ENCODE data around the gene ZMIZ1. TPM values are rescaled to one million over a fixed set of nuclear protein-coding genes. Genes with fewer than 3 reads are reported as not detected.
A peak's percentile ranks its signal among the peaks of the same experiment; 100 is the strongest.
"Not testable (repeated sequence)": the region's sequence is repeated elsewhere in the genome, so short reads cannot be mapped to it uniquely, and the experiment has no call there.

The ZMIZ1 gene
- polyA plus RNA-seq, 3 donors from 2014 or later = 1.2 to 9.5 (median 1.8) TPM

GRCh38 chr10:79267499-79267898, 198.7 kb downstream of the ZMIZ1 start:
- H3K4me3 Mint-ChIP-seq = peak overlapping the region; percentile 58 to 74 (median 64)
- peak overlapping the region; percentile 84 to 94 (median 91) for H3K27ac Mint-ChIP-seq

DNA sequence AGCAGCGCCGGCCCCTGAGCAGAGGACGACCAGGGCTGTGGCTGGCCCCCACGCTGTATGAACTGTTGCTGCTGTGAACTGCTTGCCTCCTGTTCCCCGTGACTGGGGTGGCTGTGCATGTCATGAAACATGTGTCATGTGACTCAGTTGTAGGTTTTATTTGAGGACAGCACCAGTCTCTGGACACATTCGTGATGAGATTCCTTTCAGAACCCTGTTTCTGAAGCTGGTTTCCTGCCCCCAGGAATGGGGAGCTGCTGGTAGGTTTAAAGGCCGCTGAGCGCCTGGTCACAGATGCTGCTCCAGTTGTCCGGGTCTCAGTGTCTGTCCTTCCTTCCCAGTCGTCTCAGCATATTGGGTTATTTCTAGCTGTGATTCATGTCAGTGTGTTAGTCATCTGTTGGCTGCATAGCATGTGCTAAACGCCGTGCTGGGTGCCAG, 199.4 kb downstream of the ZMIZ1 start:
- Mint-ChIP-seq H3K4me1 (peaks cover 84 to 91% of the 10 kb centered on the region in 2 donors), H3K27me3 (ENCODE audit: low read depth in 3 of 3) (peaks cover 0 to 11% (median 4%) of the 10 kb centered on the region in 3 donors), H3K9me3 (no peaks in the 10 kb centered on the region), H3K36me3 (peaks cover 0 to 3% (median 0%) of the 10 kb centered on the region in 3 donors), H3K4me3 (peak overlapping the region in 1 of 5 donors; percentile 25), H3K27ac (peak overlapping the region; percentile 64 to 89 (median 80))
- no peak for DNase-seq

More at GRCh38 chr10:79267499-79267898, 198.7 kb downstream of the ZMIZ1 start:
- peaks cover 0 to 3% (median 0%) of the 10 kb centered on the region in 3 donors for H3K36me3 Mint-ChIP-seq
- no peaks in the 10 kb centered on the region for H3K9me3 Mint-ChIP-seq
- peaks cover 87 to 95% of the 10 kb centered on the region in 2 donors for H3K4me1 Mint-ChIP-seq
- no peak for DNase-seq
- H3K27me3 Mint-ChIP-seq (ENCODE audit: low read depth in 3 of 3) = peaks cover 0 to 8% (median 4%) of the 10 kb centered on the region in 3 donors

DNA sequence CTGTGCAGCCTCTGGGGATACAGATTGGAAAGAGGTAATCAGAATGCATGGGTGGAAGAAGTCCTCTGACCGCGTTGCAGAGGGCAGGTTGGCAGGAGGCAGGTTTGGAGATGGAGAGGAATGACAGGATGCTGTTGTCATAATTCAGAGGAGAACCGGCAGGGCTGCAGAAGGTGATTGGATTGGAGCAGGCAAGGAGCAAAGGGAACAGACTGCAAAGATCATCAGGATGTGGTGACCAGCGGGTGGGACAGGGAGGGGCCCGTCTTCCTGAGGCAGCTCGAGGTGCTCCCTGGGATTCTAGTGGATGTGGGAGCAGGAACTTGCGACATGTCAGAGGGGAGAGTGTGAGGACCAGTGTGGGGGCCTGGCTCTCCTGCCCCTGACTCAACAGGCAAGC, 200.0 kb downstream of the ZMIZ1 start:
- H3K4me1 Mint-ChIP-seq = peaks cover 78 to 87% of the 10 kb centered on the region in 2 donors
- H3K36me3 Mint-ChIP-seq = peaks cover 0 to 3% (median 0%) of the 10 kb centered on the region in 3 donors
- H3K4me3 Mint-ChIP-seq = peak overlapping the region in 1 of 5 donors; percentile 34
- H3K27me3 Mint-ChIP-seq (ENCODE audit: low read depth in 3 of 3) = peaks cover 0 to 11% (median 4%) of the 10 kb centered on the region in 3 donors
- no peak for DNase-seq
- no peaks in the 10 kb centered on the region for H3K9me3 Mint-ChIP-seq
- H3K27ac Mint-ChIP-seq = peak overlapping the region; percentile 64 to 89 (median 76)

GRCh38 chr10:79269443-79269842, 200.7 kb downstream of the ZMIZ1 start:
- Mint-ChIP-seq H3K4me1 (peaks cover 73 to 85% of the 10 kb centered on the region in 2 donors), H3K9me3 (no peaks in the 10 kb centered on the region), H3K27me3 (ENCODE audit: low read depth in 3 of 3) (peaks cover 0 to 14% (median 4%) of the 10 kb centered on the region in 3 donors), H3K36me3 (peaks cover 0 to 3% (median 0%) of the 10 kb centered on the region in 3 donors), H3K4me3 (peak overlapping the region in 2 of 5 donors; percentile 26 to 29), H3K27ac (peak overlapping the region in 5 of 6 donors; percentile 33 to 80 (median 55))
- DNase-seq = no peak

GRCh38 chr10:79269969-79270368, 201.2 kb downstream of the ZMIZ1 start:
- Mint-ChIP-seq H3K9me3 (no peaks in the 10 kb centered on the region), H3K27me3 (ENCODE audit: low read depth in 3 of 3) (peaks cover 0 to 14% (median 4%) of the 10 kb centered on the region in 3 donors), H3K4me3 (peak overlapping the region in 1 of 5 donors; percentile 29), H3K27ac (peak overlapping the region in 4 of 6 donors; percentile 18 to 80 (median 50)), H3K4me1 (peaks cover 70 to 82% of the 10 kb centered on the region in 2 donors), H3K36me3 (peaks cover 0 to 3% (median 0%) of the 10 kb centered on the region in 3 donors)
- DNase-seq = no peak

- H3K27ac Mint-ChIP-seq = peak overlapping the region in 1 of 6 donors; percentile 18
- H3K27me3 Mint-ChIP-seq (ENCODE audit: low read depth in 3 of 3) = peaks cover 0 to 14% (median 4%) of the 10 kb centered on the region in 3 donors
- H3K4me1 Mint-ChIP-seq = peaks cover 66 to 76% of the 10 kb centered on the region in 2 donors
- peaks cover 0 to 3% (median 0%) of the 10 kb centered on the region in 3 donors for H3K36me3 Mint-ChIP-seq
- no peak overlapping the region for H3K4me3 Mint-ChIP-seq
- no peak for DNase-seq
- H3K9me3 Mint-ChIP-seq = no peaks in the 10 kb centered on the region
Observed at GRCh38 chr10:79270466-79271246, 201.9 kb downstream of the ZMIZ1 start.

GRCh38 chr10:79272353-79272752, 203.6 kb downstream of the ZMIZ1 start:
- peak in 2 of 3 donors; percentile 46 for DNase-seq
- peaks cover 0 to 3% (median 0%) of the 10 kb centered on the region in 3 donors for H3K36me3 Mint-ChIP-seq
- peak overlapping the region in 3 of 6 donors; percentile 34 to 88 (median 82) for H3K27ac Mint-ChIP-seq
- no peaks in the 10 kb centered on the region for H3K9me3 Mint-ChIP-seq
- peaks cover 49 to 59% of the 10 kb centered on the region in 2 donors for H3K4me1 Mint-ChIP-seq
- peak overlapping the region; percentile 22 to 49 (median 46) for H3K4me3 Mint-ChIP-seq
- peaks cover 0 to 17% (median 0%) of the 10 kb centered on the region in 3 donors for H3K27me3 Mint-ChIP-seq (ENCODE audit: low read depth in 3 of 3)

- H3K36me3 Mint-ChIP-seq = peaks cover 0 to 4% (median under 1%) of the 10 kb centered on the region in 3 donors
- H3K4me1 Mint-ChIP-seq = peaks cover 36 to 46% of the 10 kb centered on the region in 2 donors
- peaks cover 0 to 17% (median 0%) of the 10 kb centered on the region in 3 donors for H3K27me3 Mint-ChIP-seq (ENCODE audit: low read depth in 3 of 3)
- H3K27ac Mint-ChIP-seq = peak overlapping the region in 1 of 6 donors; percentile 59
- no peak for DNase-seq
- no peaks in the 10 kb centered on the region for H3K9me3 Mint-ChIP-seq
- no peak overlapping the region for H3K4me3 Mint-ChIP-seq
Observed at GRCh38 chr10:79273604-79274003, 204.8 kb downstream of the ZMIZ1 start.

DNA sequence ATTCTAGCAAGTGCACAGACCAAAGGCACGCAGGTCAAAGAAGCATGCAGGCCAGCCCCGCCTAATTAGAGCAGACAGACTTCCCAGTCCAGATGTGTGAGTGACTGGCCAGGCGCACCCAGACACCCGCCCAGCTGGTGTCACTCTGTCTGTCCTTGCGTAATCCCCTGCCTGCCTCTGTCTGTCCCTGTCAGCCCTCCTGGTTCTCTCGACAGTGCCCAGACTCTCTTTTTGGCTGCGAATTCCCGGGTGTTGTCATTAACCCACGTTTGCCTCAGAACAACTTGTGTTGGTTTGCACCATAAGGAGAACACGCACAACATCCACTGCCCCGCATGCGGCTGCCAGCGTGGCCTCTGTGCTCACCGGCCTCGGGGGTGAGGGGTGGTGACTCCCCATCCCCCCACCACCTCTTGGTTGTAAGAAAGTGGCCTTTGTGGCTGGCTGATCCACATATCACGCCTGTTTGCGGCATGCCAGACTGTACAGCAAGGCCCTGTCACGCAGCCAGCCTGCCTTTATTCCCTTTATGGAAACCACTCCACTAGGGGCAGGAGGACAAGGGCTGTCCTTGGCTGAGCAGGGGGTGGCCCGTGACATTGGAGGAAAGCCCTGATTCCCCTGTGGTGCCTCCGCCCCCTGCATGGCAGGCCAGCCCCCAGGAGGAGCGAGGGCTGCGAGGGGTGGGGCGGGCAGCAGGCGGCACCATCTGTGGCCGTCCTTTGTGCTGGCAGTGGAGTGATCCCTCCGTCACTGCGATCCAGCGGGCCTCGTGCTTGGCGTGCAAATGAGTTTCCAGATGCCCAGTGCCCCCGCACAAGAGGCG, 205.7 kb downstream of the ZMIZ1 start:
- H3K9me3 Mint-ChIP-seq = no peaks in the 10 kb centered on the region
- H3K4me3 Mint-ChIP-seq = no peak overlapping the region
- peaks cover 0 to 17% (median 0%) of the 10 kb centered on the region in 3 donors for H3K27me3 Mint-ChIP-seq (ENCODE audit: low read depth in 3 of 3)
- H3K4me1 Mint-ChIP-seq = peaks cover 27 to 38% of the 10 kb centered on the region in 2 donors
- peak overlapping the region in 1 of 6 donors; percentile 63 for H3K27ac Mint-ChIP-seq
- DNase-seq = no peak
- peaks cover 0 to 4% (median 0%) of the 10 kb centered on the region in 3 donors for H3K36me3 Mint-ChIP-seq

- H3K4me3 Mint-ChIP-seq = no peak overlapping the region
- H3K9me3 Mint-ChIP-seq = no peaks in the 10 kb centered on the region
- peaks cover 21 to 32% of the 10 kb centered on the region in 2 donors for H3K4me1 Mint-ChIP-seq
- no peak overlapping the region for H3K27ac Mint-ChIP-seq
- peaks cover 0 to 4% (median 0%) of the 10 kb centered on the region in 3 donors for H3K36me3 Mint-ChIP-seq
- DNase-seq = no peak
- H3K27me3 Mint-ChIP-seq (ENCODE audit: low read depth in 3 of 3) = peaks cover 0 to 17% (median 0%) of the 10 kb centered on the region in 3 donors
Observed at GRCh38 chr10:79275105-79275430, 206.3 kb downstream of the ZMIZ1 start.

DNA sequence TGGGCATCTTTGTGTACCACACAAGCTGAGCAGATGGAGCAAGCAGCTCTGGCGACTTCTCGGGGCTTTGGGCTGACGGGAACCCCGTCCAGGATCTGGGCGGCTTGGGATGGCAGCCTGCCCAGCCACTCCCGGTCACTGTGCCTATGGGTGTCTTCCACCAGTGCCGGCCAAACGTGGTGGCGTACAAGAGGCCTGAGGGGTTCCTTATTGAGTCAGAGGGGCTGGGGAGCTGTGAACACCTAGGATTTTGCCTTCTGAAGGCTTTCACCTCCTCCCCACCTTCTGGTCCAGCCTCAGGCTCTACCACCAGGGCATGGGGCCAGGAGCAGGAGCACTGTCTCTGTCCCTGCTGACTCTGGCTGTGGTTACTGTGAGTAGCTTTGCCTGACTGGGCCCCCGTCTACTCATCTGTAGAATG, 206.7 kb downstream of the ZMIZ1 start:
- no peak for DNase-seq
- H3K36me3 Mint-ChIP-seq = peaks cover 0 to 5% (median 0%) of the 10 kb centered on the region in 3 donors
- H3K4me1 Mint-ChIP-seq = peaks cover 18 to 28% of the 10 kb centered on the region in 2 donors
- H3K4me3 Mint-ChIP-seq = no peak overlapping the region
- peak overlapping the region in 1 of 6 donors; percentile 45 for H3K27ac Mint-ChIP-seq
- H3K27me3 Mint-ChIP-seq (ENCODE audit: low read depth in 3 of 3) = peaks cover 0 to 14% (median 0%) of the 10 kb centered on the region in 3 donors
- H3K9me3 Mint-ChIP-seq = no peaks in the 10 kb centered on the region

DNA sequence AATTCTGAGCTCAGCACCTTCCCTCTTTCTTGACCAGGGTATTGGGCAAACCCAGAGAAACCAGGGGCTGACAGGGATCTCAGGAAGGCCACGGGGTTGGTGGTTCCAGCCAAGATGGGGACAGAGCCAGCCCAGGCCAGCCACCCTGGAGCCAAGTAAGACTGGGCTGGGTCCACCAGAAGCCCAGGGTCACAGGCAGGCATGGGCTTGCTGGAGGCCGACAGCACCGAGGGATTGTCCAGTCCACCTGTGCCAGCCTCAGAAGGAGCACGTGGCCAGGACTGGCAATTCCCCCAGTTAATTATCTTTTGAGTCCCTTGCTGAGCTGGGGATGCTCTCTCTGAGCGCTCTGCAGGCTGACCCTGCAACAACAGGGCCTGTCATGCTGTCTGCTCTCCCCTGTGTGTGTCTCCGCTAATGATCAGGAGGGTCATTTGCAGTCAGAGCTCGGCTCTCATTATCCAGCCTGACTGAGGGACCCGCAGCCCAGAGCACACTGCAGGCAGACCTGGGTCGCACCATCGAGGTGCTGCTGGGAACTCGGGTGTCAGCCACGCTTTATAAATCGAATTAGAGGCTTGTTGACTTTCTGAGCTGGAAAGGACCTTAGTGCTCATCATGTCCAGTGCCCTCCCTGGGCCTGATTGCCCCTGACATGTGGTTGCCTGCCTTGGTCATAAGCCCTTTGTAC, 209.0 kb downstream of the ZMIZ1 start:
- H3K36me3 Mint-ChIP-seq = peaks cover 5 to 13% (median 6%) of the 10 kb centered on the region in 3 donors
- DNase-seq = no peak
- peak overlapping the region in 1 of 6 donors; percentile 72 for H3K27ac Mint-ChIP-seq
- no peaks in the 10 kb centered on the region for H3K9me3 Mint-ChIP-seq
- H3K27me3 Mint-ChIP-seq (ENCODE audit: low read depth in 3 of 3) = peaks cover 0 to 8% (median 0%) of the 10 kb centered on the region in 3 donors
- H3K4me1 Mint-ChIP-seq = peaks cover 4 to 7% of the 10 kb centered on the region in 2 donors
- no peak overlapping the region for H3K4me3 Mint-ChIP-seq

- H3K4me3 Mint-ChIP-seq; DNase-seq; H3K27ac Mint-ChIP-seq; H3K9me3 Mint-ChIP-seq; H3K27me3 Mint-ChIP-seq (ENCODE audit: low read depth in 3 of 3): not testable (repeated sequence)
- peaks cover 13 to 18% of the 10 kb centered on the region in 2 donors for H3K4me1 Mint-ChIP-seq
- peaks cover 5 to 13% (median 6%) of the 10 kb centered on the region in 3 donors for H3K36me3 Mint-ChIP-seq
Observed at GRCh38 chr10:79279047-79279446, 210.3 kb downstream of the ZMIZ1 start.

Data from immature natural killer cell (primary cell).